ENCODE results near the gene SNX8.

Gene SNX8

GRCh38 chr7:2219606-2220005, 94.6 kb downstream of the SNX8 start:
- DNase-seq = no peak

- no peak for DNase-seq
Measured at GRCh38 chr7:2219136-2219535, 95.1 kb downstream of the SNX8 start.

- no peak for DNase-seq
Measured at GRCh38 chr7:2218444-2218785, 95.8 kb downstream of the SNX8 start.

GRCh38 chr7:2217716-2218443, 96.4 kb downstream of the SNX8 start:
- DNase-seq = no peak

GRCh38 chr7:2217206-2217605, 97.0 kb downstream of the SNX8 start:
- DNase-seq = no peak

- DNase-seq = no peak
Measured at GRCh38 chr7:2215851-2216250, 98.4 kb downstream of the SNX8 start.

- peak in 1 of 2 donors; percentile 95 for DNase-seq
Measured at GRCh38 chr7:2214636-2215035, 99.6 kb downstream of the SNX8 start.

GRCh38 chr7:2213551-2214215, 100.6 kb downstream of the SNX8 start:
- DNase-seq = no peak

GRCh38 chr7:2212906-2213305, 101.3 kb downstream of the SNX8 start:
- no peak for DNase-seq

GRCh38 chr7:2211926-2212325, 102.3 kb downstream of the SNX8 start:
- no peak for DNase-seq

- DNase-seq = no peak
Measured at GRCh38 chr7:2211259-2211880, 102.9 kb downstream of the SNX8 start.

GRCh38 chr7:2210551-2211258, 103.5 kb downstream of the SNX8 start:
- DNase-seq = no peak

GRCh38 chr7:2209961-2210323, 104.3 kb downstream of the SNX8 start:
- no peak for DNase-seq

GRCh38 chr7:2209146-2209960, 104.9 kb downstream of the SNX8 start:
- peak; percentile 3 to 22 for DNase-seq

- no peak for DNase-seq
Measured at GRCh38 chr7:2208712-2209111, 105.5 kb downstream of the SNX8 start.

GRCh38 chr7:2205036-2205780, 109.0 kb downstream of the SNX8 start:
- no peak for DNase-seq

- DNase-seq = no peak
Measured at GRCh38 chr7:2204446-2204845, 109.8 kb downstream of the SNX8 start.

- DNase-seq = no peak
Measured at GRCh38 chr7:2203766-2204300, 110.4 kb downstream of the SNX8 start.

GRCh38 chr7:2202901-2203765, 111.1 kb downstream of the SNX8 start:
- no peak for DNase-seq

GRCh38 chr7:2202361-2202761, 111.9 kb downstream of the SNX8 start:
- DNase-seq = no peak

All from bone marrow (tissue), 2 donors.